ENCODE measurements around the gene CDHR1.
"Not testable (repeated sequence)": the region's sequence is repeated elsewhere in the genome, so short reads cannot be mapped to it uniquely, and the experiment has no call there.

CDHR1 gene

GRCh38 chr10:84175436-84175835, 18.9 kb upstream of the CDHR1 start:
- FAIRE-seq = no peak

- no peak for FAIRE-seq
Observed at GRCh38 chr10:84176351-84176750, 18.0 kb upstream of the CDHR1 start.

GRCh38 chr10:84176836-84177474, 17.4 kb upstream of the CDHR1 start:
- no peak for FAIRE-seq

- FAIRE-seq = no peak
Observed at GRCh38 chr10:84177541-84178141, 16.7 kb upstream of the CDHR1 start.

GRCh38 chr10:84178160-84178609, 16.2 kb upstream of the CDHR1 start:
- no peak for FAIRE-seq

GRCh38 chr10:84179059-84179710, 15.2 kb upstream of the CDHR1 start:
- no peak for FAIRE-seq

- FAIRE-seq = not testable (repeated sequence)
Observed at GRCh38 chr10:84180386-84180785, 14.0 kb upstream of the CDHR1 start.

GRCh38 chr10:84181631-84182030, 12.7 kb upstream of the CDHR1 start:
- no peak for FAIRE-seq

GRCh38 chr10:84184517-84184916, 9.8 kb upstream of the CDHR1 start:
- no peak for FAIRE-seq

- no peak for FAIRE-seq
Observed at GRCh38 chr10:84185526-84186175, 8.7 kb upstream of the CDHR1 start.

- no peak for FAIRE-seq
Observed at GRCh38 chr10:84188815-84189214, 5.5 kb upstream of the CDHR1 start.

GRCh38 chr10:84190621-84191020, 3.7 kb upstream of the CDHR1 start:
- no peak for FAIRE-seq

GRCh38 chr10:84191106-84191505, 3.2 kb upstream of the CDHR1 start:
- FAIRE-seq = no peak

GRCh38 chr10:84193327-84193726, 1.0 kb upstream of the CDHR1 start:
- FAIRE-seq = no peak

- FAIRE-seq = no peak
Observed at GRCh38 chr10:84193846-84194423, 402 bp upstream of the CDHR1 start.

GRCh38 chr10:84195044-84195830, 900 bp downstream of the CDHR1 start:
- no peak for FAIRE-seq

GRCh38 chr10:84196083-84196482, 1.7 kb downstream of the CDHR1 start:
- FAIRE-seq = no peak

GRCh38 chr10:84196941-84197340, 2.6 kb downstream of the CDHR1 start:
- no peak for FAIRE-seq

GRCh38 chr10:84197643-84198042, 3.3 kb downstream of the CDHR1 start:
- FAIRE-seq = no peak

- FAIRE-seq = no peak
Observed at GRCh38 chr10:84198206-84198915, 4.0 kb downstream of the CDHR1 start.

- FAIRE-seq = no peak
Observed at GRCh38 chr10:84200537-84201243, 6.4 kb downstream of the CDHR1 start.
